Bronchial epithelial cell (primary cell): ENCODE data around the gene METTL17. TPM values are rescaled to one million over a fixed set of nuclear protein-coding genes. Genes with fewer than 3 reads are reported as not detected.
A peak's percentile ranks its signal among the peaks of the same experiment; 100 is the strongest.
"Not testable (repeated sequence)": the region's sequence is repeated elsewhere in the genome, so short reads cannot be mapped to it uniquely, and the experiment has no call there.

Source experiments
- DNase-seq: peaks from one replicate; pipeline ENCODE4 v3.0.0-alpha.2; 2010; ENCODE audit warnings: low read depth
- FAIRE-seq: peaks from 2 replicates; lab custom pipeline; 2011; peaks lifted over from hg19 to GRCh38; lab: Jason Lieb, UNC
- H3K27me3 ChIP-seq: 2 replicates; pipeline ENCODE4 v1.5.1; 2011; ENCODE audit warnings: low read length; ENCODE audit not compliant: control insufficient read depth, insufficient read depth
- H3K36me3 ChIP-seq: 2 replicates; pipeline ENCODE4 v1.5.1; 2011; ENCODE audit warnings: low read length; ENCODE audit not compliant: control insufficient read depth, insufficient read depth
- H3K4me3 ChIP-seq: 2 replicates; pipeline ENCODE4 v1.5.1; 2011; ENCODE audit warnings: mild to moderate bottlenecking, low read depth, low read length, control low read depth
- total RNA-seq: library from RNA; depleted of rRNA; stranded (reverse); fragments of >200 nt; gene quantifications from 2 replicates; pipeline ENCODE4 v1.2.1, GENCODE V29; 2014
- TF ChIP-seq, protein P1 (sequence below): IDR thresholded peaks from 2 replicates; pipeline ENCODE4 v1.5.1; 2011; ENCODE audit warnings: mild to moderate bottlenecking, moderate library complexity, low read length, control low read depth, inconsistent platforms; ENCODE audit not compliant: insufficient read depth, severe bottlenecking

Gene METTL17
- total RNA-seq, 1 donor from 2014 or later = 56.1 TPM

DNA sequence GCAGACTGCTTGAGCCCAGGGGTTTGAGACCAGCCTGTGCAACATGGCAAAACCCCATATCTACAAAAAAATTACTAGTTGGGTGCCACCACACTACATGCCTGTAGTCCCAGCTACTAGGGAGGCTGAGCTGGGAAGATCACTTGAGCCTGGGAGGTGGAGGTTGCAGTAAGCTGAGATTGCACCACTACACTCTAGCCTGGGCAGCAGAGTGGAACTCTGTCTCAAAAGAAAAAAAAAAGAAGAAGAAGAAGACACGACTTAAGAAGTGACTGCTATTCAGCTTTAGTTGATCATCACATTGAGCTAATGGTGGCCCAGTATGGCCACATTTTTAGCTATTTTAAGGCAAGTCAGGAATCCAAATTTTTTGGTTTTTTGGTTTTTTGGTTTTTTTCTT lies 8.9 kb upstream of the METTL17 start:
- FAIRE-seq (no peak), DNase-seq (no peak)
- TF ChIP-seq, protein P1, sequence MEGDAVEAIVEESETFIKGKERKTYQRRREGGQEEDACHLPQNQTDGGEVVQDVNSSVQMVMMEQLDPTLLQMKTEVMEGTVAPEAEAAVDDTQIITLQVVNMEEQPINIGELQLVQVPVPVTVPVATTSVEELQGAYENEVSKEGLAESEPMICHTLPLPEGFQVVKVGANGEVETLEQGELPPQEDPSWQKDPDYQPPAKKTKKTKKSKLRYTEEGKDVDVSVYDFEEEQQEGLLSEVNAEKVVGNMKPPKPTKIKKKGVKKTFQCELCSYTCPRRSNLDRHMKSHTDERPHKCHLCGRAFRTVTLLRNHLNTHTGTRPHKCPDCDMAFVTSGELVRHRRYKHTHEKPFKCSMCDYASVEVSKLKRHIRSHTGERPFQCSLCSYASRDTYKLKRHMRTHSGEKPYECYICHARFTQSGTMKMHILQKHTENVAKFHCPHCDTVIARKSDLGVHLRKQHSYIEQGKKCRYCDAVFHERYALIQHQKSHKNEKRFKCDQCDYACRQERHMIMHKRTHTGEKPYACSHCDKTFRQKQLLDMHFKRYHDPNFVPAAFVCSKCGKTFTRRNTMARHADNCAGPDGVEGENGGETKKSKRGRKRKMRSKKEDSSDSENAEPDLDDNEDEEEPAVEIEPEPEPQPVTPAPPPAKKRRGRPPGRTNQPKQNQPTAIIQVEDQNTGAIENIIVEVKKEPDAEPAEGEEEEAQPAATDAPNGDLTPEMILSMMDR = no peak
- Histone ChIP-seq H3K36me3 (no peaks in the 10 kb centered on the region), H3K4me3 (no peak overlapping the region), H3K27me3 (no peaks in the 10 kb centered on the region)

DNA sequence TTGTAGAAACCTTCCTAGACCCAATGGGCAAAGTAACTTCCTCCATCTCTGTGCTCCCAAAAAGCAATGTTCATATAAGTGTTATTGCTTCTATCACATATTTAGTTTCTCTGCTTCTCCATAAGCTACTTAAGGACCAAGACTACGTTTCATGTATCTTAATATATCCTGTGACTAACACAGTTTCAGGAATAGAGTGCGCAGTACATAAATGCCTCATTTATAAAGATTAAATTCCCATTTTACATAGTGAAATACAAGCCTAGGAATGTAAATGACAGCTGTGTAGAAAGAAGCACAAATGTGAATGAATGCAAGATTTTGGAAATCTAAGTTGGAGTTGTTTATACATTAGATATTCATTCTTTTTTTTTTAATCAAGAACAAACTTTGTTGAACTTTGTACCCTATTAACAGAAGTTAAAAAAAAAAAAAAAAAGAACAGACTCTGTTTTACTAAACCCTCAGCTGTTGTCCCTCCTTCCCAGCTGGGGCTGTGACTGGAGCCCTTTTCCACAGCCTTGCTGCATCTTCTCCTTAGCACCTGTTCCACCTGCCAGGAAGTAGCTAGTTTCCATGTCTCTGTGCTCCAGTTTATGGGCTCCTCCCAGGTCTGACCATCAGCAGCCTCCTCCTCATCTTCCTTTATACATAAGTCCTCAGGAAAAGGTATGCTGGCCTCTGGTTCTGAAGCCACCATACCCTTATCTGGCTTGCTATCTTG lies 7.0 kb upstream of the METTL17 start:
- no peaks in the 10 kb centered on the region for H3K36me3 ChIP-seq
- FAIRE-seq = no peak
- H3K27me3 ChIP-seq = no peaks in the 10 kb centered on the region
- no peak overlapping the region for H3K4me3 ChIP-seq
- TF ChIP-seq, protein P1 = no peak
- DNase-seq = no peak

DNA sequence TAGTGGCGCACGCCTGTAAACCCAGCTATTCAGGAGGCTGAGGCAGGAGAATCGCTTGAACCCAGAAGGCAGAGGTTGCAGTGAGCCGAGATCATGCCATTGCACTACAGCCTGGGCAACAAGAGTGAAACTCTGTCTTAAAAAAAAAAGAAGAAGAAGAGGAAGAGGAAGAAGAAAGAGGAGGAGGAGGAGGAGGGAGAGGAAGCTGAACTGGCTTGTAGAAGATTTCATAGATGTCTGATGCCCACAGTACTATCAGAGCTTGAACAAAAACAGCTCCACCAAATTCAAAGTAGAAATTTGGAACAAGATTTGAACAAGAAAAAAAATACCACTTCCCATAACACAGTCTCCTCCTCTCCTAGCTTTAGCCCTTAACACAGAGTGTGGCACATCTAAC lies 4.1 kb upstream of the METTL17 start:
- not testable (repeated sequence) for H3K27me3 ChIP-seq, DNase-seq, H3K4me3 ChIP-seq, FAIRE-seq, H3K36me3 ChIP-seq

DNA sequence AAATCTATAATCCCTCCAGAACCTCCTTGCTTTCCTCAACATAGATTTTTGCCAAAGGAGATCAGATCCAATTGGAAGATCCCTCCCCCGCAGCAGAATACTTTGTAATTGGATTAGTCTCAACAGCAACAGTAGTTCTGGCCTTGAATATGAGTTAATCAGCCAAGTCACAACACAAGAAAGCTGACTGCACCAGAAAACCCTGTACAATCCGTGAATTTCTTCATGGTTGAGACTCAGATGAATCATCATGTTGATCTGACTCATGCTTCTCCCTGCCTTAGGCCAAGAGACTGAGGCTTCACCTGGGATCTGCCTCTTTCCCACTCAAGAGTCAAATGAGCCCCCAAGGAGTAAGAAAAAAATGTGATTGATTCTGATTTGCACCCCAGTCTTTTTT lies 3.0 kb upstream of the METTL17 start:
- Histone ChIP-seq H3K27me3 (no peaks in the 10 kb centered on the region), H3K36me3 (no peaks in the 10 kb centered on the region), H3K4me3 (no peak overlapping the region)
- FAIRE-seq = no peak
- TF ChIP-seq, protein P1 = no peak
- peak; percentile 99 for DNase-seq

DNA sequence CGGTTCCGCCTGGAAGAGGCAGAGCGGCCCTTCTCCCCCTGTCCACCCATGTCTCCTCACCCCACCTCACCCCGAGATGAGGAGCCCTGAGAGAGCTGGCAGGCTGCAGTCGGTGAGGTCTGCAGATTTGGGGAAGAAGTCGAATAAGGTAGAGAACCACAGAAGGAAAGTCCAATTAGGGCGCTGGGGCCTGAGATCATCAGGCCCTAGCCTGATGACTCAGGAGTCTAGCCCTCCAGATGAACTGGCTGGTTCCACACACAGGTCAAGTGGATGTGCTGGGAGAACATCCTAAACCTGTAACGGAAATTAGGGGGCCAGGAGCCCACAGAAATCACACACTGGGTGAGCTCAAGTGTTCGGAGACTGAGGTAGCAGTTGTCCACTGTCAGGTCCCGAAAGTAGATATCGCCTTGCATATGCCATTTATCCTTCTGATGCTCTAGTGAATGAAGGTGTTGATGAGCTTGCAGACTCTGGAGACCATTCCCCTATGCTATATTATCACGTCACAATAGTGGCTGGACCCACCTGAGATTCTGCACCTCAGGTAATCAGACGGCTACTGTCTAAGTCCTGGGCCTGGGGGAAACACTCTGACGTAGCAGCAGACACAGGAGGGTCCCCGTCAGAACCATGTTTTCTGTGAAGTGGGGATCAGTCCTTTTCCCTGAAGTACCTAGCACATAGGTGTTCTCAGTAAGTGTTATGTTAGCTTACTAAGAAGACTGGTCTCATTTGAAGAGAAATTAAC lies 886 bp upstream of the METTL17 start:
- DNase-seq = no peak
- Histone ChIP-seq H3K27me3 (no peaks in the 10 kb centered on the region), H3K4me3 (peak overlapping the region; percentile 80), H3K36me3 (peaks cover 5% of the 10 kb centered on the region)
- FAIRE-seq = no peak
- TF ChIP-seq, protein P1 = no peak

DNA sequence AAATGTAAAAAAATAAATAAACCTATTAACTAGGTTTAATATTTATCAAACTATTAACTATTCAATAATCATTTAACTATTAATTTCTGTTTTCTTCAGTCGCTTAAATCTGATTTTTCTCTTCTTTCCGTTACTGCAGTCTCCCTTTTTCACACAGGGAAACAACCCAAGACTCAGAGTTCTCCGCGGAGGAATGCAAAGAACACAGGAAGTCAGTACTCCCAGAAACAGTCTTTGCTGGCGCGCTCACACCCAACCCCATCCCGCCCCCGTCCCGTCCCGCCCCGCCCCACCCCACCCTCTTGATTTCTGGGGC lies 351 bp upstream of the METTL17 start:
- Histone ChIP-seq H3K4me3 (peak overlapping the region; percentile 80), H3K36me3 (peaks cover 9% of the 10 kb centered on the region), H3K27me3 (no peaks in the 10 kb centered on the region)
- DNase-seq = no peak
- TF ChIP-seq, protein P1 = no peak
- FAIRE-seq = no peak
